ENCODE data around the gene MAMDC2.

The MAMDC2 gene

DNA sequence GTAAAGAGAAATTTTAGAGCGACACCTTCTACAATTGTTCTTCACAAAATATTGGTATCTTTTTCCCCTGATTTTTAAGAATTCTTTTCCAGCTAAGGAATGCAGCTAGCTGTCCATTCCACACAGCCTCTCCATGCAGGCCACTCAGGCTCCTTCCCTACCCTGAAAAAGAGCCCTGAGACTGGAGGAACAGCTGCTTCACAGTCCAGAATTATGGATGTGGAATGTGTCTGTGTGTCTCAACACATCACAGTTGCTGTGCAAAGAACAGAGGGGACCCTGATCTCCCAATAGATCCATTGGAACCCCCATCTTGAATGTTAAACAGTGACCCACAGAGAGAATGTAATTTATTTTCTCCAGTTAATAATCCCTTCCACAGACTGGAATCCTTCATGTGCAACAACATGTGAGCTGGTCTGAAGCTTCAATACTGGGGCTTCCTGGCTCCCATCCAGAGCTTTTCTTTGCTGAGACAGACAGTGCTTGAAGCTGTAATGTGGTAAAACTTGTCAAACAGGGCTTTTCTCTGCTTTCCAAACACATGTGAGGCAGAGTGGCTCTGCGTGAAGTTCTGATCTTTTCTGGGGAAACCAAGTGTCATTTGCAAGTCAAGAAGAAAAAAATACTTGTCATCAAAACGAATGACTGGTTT lies 161.8 kb downstream of the MAMDC2 start:
- Mint-ChIP-seq H3K9me3 (peaks cover 35% of the 10 kb centered on the region), H3K27me3 (ENCODE audit: low read depth) (no peaks in the 10 kb centered on the region), H3K4me1 (peaks cover 15% of the 10 kb centered on the region), H3K36me3 (ENCODE audit: low read depth) (peaks cover 18% of the 10 kb centered on the region), H3K27ac (peak overlapping the region; percentile 58 to 86 (median 78)), H3K4me3 (no peak overlapping the region)
- no peak for TF ChIP-seq CTCF (IDR thresholded peaks at IDR 0.05; ENCODE audit: unreplicated experiment in 3 of 3)

- peaks cover 18% of the 10 kb centered on the region for H3K9me3 Mint-ChIP-seq
Observed at GRCh38 chr9:70217029-70217428, 173.4 kb downstream of the MAMDC2 start.

DNA sequence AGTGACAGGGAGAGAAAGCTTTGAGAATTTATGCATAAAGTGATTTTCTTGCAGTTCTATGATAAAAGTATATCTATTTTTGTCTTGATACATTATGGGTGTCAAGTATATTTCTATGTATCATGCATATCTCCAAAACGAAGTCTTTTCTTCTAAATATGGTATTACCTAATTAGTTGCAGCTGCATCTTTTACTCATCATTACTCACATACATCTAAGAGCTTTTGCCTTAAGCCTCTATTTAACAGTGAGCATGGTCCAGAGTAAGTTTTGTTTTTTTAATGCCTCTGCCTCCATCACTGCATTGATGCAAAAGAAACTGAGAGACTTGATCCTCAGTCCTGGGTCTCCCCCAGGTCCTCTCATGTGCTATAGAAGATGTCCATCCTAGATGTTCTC lies 175.1 kb downstream of the MAMDC2 start:
- peaks cover 10% of the 10 kb centered on the region for H3K4me1 Mint-ChIP-seq
- H3K9me3 Mint-ChIP-seq: peaks cover 4% of the 10 kb centered on the region
- no peaks in the 10 kb centered on the region for H3K27me3 Mint-ChIP-seq (ENCODE audit: low read depth)
- TF ChIP-seq CTCF (IDR thresholded peaks at IDR 0.05; ENCODE audit: unreplicated experiment in 3 of 3): no peak
- H3K4me3 Mint-ChIP-seq: no peak overlapping the region
- H3K36me3 Mint-ChIP-seq (ENCODE audit: low read depth): peaks cover 19% of the 10 kb centered on the region
- H3K27ac Mint-ChIP-seq: peak overlapping the region in 2 of 3 experiments; percentile 38 to 45

More at GRCh38 chr9:70217029-70217428, 173.4 kb downstream of the MAMDC2 start:
- Mint-ChIP-seq H3K27ac (peak overlapping the region in 1 of 3 experiments; percentile 48), H3K4me1 (peaks cover 10% of the 10 kb centered on the region), H3K4me3 (no peak overlapping the region), H3K27me3 (ENCODE audit: low read depth) (no peaks in the 10 kb centered on the region), H3K36me3 (ENCODE audit: low read depth) (peaks cover 33% of the 10 kb centered on the region)
- no peak for TF ChIP-seq CTCF (IDR thresholded peaks at IDR 0.05; ENCODE audit: unreplicated experiment in 3 of 3)

DNA sequence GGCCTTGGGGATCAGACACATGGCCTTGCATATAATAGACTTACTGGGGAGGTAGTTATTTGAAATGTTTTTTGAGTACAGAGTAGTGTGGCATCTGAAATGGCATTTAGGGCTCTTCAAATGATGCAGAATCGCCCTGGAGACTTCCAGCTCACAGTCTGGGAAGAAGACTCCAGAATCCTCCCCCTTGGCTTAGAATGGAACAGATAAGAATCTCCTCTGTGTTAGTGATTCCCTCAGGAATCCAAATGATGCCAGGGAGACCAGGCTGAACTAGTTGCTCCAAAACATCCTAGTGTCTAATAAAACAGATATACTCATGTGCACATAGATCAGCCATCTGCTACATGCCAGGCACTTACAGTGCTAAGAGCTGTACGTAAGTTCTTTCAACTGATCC lies 176.6 kb downstream of the MAMDC2 start:
- H3K36me3 Mint-ChIP-seq (ENCODE audit: low read depth): peaks cover 8% of the 10 kb centered on the region

DNA sequence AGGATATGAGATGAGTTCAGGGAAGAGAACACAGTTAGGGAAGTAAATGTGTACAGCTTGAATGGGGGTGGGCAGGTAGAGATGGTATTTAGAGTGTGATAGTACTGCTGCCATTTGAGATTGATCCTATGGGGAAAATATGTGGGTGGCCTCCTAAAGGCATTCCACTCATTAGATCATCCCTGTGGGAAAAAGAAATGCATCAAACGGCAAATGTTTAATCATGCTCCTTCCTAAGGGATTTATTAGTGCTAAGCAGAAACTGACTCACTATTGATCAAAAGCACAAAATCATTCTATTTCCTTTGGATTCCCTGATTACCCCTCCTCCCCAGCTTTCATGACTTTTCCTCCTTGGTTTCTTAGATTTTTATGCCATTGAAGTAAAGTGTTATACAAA lies 178.7 kb downstream of the MAMDC2 start:
- H3K4me3 Mint-ChIP-seq: no peak overlapping the region

More for the DNA sequence above, 176.6 kb downstream of the MAMDC2 start:
- H3K9me3 Mint-ChIP-seq: peaks cover 3% of the 10 kb centered on the region
- no peaks in the 10 kb centered on the region for H3K27me3 Mint-ChIP-seq (ENCODE audit: low read depth)
- no peak overlapping the region for H3K27ac Mint-ChIP-seq
- no peak overlapping the region for H3K4me3 Mint-ChIP-seq
- TF ChIP-seq CTCF (IDR thresholded peaks at IDR 0.05; ENCODE audit: unreplicated experiment in 3 of 3): no peak
- peaks cover 10% of the 10 kb centered on the region for H3K4me1 Mint-ChIP-seq

More for the DNA sequence above, 178.7 kb downstream of the MAMDC2 start:
- Mint-ChIP-seq H3K27ac (no peak overlapping the region), H3K36me3 (ENCODE audit: low read depth) (peaks cover 3% of the 10 kb centered on the region), H3K4me1 (peaks cover 5% of the 10 kb centered on the region), H3K27me3 (ENCODE audit: low read depth) (no peaks in the 10 kb centered on the region), H3K9me3 (peaks cover 5% of the 10 kb centered on the region)
- TF ChIP-seq CTCF (IDR thresholded peaks at IDR 0.05; ENCODE audit: unreplicated experiment in 3 of 3): no peak

Measured in nephron (organoid).